NCI-H2227 (cell line): ENCODE measurements around the gene AHDC1.
"Not testable (repeated sequence)": the region's sequence is repeated elsewhere in the genome, so short reads cannot be mapped to it uniquely, and the experiment has no call there.

ENCODE experiments used
- DNase-seq: peaks from one replicate; lab custom pipeline; 2025; ENCODE audit not compliant: unreplicated experiment; lab: John Stamatoyannopoulos, UW

Gene AHDC1

DNA sequence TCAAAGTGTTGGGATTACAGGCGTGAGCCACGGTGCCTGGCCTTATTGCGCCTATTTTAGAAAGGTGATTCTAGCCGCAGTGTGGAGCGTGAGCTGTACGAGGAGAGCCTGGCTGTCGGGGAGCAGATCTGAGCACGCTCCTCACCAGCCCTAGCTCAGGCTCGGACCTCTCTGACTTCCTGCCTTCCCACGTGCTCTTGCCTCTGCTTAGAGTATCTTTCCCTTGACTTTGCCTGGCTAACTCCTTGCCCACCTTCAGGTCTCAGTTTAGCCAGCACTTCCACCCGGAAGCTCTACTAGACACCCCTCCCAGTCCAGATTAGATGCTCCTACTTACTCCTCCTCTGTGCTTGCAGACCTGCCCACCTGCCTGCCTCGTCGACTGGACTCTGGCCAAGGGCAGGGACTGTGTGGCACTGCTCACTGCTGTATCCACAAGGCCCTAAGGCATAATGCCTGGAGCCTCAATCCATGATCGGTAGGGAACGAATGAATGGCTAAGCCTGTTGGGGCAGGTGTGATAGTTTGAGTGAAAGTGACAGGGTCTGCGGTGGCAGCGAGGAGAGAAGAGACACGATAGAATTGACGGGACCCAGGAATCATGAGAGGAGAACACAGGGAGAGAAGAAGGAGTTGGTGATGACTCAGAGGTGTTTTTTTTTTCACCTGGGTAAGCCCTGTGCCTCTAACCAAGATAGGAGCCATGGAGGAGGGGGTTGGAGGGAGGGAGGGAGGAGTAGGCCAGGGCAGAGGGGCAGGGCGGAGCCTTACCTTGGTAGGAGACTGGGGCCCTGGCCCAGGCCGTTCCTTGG, 85.8 kb downstream of the AHDC1 start:
- no peak for DNase-seq

DNA sequence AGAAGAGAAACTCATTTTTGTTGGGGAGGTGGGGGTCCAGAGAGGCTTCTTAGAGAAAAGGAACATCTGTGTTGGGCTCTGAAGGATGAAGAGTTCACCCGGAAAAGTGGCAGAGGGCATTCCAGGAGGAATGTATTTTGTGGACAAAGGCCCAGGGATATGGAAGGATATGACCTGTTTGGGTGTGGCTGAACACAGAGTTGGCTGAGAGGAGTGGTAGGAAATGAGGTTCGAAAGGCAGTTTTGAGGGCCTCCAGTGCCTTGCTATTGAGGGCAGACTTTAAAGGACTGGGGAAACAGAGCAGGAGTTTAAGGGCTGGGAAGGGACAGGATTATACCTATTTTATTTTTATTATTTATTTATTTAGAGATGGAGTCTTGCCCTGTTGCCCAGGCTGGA, 86.6 kb downstream of the AHDC1 start:
- no peak for DNase-seq

DNA sequence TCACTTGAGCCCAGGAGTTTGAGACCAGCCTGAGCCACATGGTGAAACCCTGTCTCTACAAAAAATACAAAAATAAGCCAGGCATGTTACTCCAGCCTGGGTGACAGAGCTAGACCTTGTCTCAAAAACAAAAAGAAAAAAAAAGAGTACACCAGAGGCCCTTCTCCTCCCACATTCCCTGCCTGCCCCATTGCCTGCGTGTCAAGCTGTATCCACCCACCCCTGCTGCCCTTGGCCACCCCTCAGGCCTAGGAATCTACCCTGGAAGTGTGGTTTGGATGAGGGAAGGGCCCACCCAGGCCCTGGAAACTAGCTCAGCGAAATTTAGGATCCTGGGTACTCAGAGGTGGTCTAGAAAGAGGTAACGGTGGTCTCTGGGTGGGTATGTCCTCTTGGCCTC, 88.3 kb downstream of the AHDC1 start:
- no peak for DNase-seq

DNA sequence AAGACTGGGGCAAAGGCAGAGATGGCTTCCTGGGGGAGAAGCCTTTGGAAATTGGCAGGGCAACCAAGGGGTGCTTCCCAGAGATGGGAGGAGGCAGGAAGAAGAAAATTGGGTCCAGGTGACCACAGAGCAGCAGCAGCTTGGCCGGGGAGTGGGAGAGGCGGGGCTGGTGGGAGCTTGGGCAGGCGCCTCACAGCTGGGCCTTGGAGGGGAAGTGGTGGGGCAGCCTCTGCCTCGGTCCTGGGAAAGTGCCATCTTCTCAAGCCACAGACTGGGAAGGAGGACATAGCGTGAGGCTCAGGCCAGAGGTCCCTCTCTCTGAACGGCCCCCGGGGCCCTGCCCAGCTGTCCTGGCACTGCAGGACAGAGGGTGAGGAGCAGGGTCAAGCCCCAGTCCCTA, 90.0 kb downstream of the AHDC1 start:
- DNase-seq, result no peak

DNA sequence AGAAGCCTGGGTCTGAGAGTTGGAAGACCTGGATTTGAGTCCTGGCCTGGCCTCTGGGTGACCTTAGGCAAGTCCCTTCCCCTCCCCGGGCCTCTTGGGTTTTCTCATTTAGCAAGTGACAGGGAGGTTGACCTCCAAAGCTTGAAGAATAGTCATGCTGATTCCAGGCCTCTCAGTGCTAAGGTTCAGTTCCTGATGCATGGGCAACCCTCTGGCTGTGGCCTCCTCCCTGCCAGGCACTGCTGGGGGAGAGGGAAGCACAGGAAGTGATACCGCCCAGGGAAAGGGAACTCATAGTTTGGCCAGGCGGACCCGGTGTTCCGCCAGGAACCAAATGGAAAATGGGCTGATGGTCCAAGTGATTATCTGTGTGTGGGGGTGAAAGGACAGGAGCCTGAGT, 90.4 kb downstream of the AHDC1 start:
- DNase-seq, result no peak

DNA sequence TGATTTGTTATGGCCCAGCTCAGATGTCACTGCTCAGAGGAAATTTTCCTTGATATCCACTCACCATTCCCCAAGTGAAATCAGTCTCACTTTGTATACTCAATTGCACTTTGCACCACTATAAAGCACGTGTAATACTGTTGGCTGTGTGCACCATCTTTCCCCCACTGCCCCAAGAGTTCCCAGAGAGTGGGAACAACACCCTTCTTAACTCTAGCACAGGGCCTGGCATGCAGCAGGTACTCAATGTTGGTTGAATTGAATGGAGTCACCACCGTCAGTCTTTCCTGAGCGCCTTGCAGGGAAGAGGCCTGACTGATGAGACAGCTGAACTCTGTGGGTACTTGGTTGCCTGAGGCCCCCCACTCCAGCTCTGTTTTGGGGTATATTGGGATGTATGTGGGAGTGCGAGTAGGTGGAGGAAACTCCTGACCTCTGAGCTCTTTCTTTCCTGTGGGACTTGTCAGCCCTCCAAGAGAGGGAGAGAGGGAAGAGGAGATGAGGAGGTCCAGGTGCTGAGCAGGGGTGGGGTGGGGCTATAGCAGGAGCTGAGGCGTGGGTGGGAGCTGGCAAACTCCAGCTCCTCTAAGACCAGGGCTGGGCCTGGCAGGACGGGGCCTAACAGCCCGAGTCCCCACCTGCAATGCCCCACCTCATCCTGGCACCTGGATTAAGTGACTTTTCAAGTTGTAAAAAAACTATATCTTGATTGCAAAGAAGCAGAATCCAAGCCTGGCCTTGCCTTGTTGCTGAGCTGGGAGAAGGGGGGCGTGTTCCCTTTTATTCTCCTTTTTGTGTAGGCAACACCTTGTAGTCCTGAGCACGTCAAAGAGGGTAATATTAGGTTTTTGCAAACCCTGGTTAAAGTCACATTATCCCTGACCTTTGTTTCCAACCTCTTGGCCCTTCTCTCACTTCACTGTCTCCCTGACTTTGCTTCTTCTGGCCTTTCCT, 94.5 kb downstream of the AHDC1 start:
- DNase-seq, result no peak

DNA sequence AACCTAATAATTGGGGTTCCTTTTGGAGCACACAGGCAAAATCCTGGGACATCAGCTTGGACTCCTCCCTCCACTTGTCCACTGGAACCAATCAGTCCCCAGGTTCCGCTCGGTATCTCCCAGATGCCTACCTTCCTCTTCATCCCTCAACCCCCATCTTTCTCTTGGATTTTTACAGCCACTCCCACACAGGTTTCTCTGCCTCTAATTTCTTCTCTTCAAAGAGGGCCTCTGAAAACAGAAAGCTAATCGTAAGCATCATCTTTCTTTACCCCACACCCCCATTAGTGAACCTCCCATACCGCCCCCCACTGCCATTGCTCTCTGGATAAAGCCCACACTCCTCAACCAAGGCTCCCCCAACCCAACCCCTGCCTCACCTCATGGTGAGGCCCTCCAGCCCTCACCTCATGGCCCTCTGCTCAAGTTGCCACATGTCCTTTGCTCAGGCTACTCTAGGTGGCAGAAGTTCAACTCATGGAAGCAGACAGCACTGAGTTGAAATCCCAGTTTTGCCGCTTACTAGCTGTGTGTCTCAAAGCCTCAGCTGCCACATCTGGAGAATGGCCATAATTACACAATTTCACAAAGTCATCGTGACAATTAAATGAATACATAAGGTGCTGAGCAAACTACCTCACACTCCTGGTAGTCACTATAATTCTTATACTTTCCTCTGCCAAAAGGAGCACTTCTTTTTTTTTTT, 95.8 kb downstream of the AHDC1 start:
- DNase-seq, result no peak

DNA sequence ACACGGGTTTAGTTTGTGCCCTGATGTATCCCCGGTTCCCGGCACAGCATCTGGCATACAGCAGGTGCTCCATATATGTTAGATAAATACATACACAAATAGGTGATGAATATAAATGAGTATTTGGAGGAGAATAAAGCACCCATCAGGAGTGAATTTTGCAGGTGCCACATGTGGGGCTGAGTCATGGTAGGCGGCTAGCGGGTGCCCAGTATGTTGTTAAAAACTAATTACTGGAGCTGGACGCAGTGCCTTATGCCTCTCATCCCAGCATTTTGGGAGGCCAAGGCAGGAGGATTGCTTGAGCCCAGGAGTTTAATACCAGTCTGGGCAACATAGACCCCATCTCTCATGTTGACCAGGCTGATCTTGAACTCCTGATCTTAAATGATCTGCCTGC, 97.2 kb downstream of the AHDC1 start:
- DNase-seq, result no peak

DNA sequence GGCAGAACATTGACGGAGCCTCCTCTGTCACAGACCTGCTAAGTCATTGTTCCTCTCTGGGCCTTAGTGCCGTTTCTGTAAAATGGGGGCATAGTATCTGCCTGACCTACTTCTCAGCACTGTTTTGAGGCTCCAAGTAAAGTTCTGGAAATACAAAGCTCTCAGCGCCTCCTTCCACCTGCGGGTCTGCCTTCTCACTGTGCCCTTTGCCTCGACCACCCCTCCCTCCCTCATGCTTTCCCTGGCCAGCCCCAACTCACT, 98.6 kb downstream of the AHDC1 start:
- DNase-seq, result no peak

DNA sequence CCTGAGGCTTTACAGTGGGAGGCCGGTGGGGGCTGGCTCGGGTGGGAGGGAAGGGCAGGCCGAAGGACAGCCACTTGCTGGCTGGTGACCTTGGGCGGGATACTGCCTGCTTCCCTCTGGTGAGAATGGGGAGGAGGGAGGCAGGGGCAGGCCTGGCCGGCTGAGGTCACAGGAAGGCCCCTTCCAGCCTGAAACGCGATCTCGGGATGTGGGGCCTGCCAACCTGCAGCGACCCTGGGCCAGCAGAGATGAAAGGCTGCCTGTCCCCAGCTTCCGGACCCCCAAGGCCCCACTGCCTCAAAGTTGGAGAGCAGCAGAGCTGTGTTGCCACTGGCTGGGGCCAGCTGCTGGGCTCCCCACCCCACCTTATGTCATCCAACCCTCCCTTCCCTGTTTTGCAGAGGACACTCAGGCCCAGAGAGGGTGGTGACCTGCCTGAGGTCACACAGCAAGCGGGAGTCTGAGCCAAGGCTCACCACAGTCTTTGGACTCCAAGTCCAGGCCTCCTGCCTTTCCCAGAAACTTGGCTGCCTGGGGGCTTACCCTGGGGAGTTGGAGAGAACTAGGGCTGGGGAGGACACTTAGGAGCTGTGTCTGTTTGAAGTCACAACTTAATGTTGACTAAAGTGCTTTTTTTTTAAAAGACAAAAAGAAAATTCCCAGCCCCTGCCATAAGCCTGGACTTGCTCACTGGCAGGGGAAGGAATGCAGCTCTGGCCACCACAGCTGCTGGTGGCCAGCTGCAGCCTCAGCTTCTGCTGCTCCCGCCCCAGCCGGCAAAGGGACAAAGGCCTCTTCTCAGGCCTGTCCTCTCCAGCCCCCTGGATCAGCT, 99.1 kb downstream of the AHDC1 start:
- DNase-seq, result peak; percentile 51

DNA sequence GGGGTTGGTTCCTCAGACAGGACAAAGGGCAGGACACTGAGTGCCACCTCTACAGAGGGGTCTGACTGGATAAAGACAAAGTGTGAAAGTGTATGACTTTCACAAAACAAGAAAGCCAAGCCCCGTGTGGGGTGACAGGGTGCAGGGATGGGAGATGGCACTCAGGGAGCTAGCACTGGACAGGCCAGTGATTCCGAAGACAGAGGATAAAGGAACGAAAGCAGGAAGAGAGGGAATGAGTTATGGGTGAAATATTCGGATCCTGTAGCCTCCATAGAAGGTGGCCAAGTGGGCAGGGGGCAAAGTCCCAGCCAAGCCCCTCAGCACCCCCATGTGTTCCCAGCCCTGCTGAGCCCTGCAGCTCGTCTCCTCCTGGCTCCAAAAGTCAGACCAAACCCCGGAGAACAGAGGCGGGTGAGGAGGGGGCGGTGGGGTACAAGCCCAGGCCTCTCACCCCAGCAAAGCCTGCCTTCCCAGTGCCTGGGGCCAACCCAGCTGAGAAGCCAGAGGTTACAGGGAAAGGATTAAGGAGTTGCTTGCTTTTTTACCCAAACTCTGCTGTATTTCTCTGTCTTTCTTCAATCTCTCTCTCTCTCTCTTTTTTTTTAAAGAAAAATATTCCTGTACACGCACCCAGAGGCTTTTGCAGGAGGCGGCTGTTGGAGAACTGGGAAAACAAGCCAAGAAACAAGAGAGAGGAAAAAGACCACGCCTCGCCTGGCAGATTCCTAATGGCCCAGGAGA, 99.9 kb downstream of the AHDC1 start:
- no peak for DNase-seq

DNA sequence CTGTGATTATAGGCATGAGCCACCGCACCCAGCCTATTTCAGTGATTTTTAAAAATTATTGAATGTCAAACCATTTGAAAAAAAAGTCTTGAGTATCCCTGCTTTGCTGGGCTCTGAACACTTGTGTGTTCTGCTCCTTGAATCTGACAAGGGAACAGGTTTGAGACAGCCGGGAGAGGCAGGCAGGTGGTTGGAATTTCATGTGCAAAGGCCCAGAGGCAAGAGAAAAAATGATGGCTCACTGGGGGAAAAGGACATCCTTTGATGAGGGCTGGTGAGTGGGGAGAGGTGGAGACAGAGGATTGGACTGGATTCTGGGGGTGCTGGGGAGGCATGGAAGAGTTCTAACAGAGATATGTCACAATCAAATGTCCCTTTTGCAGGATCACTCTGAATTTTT, 100.9 kb downstream of the AHDC1 start:
- DNase-seq, result no peak

DNA sequence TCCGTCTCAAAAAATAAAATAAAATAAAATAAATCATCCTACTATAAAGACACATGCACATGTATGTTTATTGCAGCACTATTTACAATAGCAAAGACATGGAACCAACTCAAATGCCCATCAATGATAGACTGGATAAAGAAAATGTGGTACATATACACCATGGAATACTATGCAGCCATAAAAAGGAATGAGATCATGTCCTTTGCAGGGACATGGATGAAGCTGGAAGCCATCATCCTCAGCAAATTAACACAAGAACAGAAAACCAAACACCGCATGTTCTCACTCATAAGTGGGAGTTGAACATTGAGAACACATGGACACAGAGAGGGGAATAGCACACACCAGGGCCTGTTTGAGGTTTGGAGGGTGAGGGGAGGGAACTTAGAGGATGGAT, 102.8 kb downstream of the AHDC1 start:
- DNase-seq, result not testable (repeated sequence)

DNA sequence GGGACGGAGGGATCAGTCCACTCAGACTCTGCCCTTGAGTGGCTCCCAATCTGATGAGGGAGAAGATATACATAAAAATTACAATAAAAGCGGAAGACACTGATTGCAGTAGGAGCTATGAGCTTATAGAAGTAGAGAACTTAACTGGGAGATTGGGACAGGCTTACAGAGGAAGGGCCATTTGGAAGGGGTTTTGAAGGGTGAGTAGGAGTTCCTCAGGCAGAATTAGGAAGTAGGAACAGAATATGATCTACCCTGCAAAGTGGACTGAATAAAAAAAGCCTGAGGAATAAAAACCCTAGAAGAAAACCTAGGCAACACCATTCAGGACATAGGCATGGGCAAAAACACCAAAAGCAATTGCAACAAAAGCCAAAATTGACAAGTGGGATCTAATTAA, 104.8 kb downstream of the AHDC1 start:
- no peak for DNase-seq

DNA sequence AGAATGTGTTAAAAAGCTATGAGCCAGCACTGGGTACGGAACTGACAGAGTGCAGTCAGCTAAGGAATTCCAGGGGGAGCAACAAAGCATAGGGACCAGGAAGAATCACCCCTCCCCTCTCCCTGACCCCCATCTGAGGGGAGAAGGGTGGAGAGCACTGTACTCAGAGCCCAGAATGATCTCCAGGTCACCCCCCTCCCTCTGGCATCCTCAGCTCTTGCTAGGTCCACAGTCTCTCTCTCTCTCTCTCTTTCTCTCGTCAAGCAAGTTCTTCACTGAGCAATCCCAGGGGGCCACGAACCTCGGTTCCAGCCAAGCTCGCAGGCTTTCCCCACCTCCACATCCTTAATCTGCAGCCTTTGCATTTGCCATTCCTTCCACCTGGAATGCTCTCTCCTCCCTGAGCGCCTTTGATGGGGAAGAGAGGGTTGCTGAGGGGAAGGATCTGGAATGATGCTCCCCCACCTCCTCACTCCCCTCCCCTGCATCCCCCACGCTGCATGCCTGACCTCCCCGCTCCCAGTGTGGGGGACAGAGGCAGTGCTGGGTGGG, 107.3 kb downstream of the AHDC1 start:
- DNase-seq, result peak; percentile 73

DNA sequence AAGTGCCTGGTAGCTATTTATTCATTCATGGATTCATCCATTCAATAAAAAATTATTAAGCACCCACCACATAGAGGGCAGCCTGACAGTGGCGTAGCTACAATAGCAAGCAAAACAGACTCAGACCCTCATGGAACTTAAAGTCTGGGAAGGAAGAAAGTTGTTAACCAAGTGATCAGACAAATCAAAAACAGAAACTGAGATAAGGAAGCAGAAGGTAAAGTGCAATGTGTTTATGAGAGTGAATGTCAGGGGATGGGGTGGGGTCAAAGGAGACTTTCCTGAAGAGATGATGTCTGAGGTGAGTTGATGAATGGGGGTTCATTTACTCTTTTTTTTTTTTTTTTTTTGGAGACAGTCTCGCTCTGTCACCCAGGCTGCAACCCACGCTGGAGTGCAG, 111.1 kb downstream of the AHDC1 start:
- no peak for DNase-seq

DNA sequence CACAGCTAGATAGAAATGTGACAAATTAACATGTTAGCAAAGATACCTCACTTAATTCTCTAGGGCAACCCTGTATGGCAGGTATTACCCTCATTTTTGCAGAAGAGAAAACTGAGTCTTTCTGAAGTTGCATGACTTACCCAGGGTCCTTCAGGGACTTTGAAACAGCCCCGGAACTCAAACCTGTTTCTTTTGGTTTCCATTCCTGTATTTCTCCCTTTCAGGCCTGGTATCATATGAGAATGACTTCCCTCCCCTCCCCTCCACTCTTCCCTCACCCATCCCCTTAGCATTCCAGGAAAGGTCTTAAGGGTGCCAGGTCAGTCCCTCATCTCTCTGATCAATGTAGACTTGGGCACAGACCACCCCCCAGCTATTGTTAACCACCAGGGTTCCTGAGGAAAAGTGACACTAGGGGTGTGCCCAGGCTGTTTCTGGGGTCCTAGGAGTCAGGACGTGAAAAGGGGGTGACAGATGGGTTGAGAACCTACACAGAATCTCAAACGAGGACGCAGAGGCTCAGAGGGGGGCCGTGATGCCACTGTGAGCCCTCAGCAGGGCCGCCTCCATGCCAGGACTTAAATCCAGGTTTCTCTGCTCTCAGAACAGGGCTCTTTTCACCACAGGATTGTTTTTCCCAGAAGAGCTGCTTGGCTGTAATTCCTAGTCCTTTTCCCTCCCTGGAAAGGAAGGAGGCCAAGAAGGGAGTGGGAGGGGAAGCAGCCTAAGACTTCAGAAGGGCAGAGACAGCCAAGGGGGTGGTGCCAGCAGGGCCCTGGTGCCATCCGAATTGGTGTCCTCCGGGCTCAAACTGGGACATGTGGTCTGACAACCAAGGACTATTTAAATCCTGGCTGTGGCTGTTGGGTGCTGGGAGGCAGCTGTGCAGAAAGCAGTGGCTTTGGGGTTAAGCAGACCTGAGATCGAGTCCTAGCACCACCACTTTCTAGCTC, 111.9 kb downstream of the AHDC1 start:
- DNase-seq, result no peak

DNA sequence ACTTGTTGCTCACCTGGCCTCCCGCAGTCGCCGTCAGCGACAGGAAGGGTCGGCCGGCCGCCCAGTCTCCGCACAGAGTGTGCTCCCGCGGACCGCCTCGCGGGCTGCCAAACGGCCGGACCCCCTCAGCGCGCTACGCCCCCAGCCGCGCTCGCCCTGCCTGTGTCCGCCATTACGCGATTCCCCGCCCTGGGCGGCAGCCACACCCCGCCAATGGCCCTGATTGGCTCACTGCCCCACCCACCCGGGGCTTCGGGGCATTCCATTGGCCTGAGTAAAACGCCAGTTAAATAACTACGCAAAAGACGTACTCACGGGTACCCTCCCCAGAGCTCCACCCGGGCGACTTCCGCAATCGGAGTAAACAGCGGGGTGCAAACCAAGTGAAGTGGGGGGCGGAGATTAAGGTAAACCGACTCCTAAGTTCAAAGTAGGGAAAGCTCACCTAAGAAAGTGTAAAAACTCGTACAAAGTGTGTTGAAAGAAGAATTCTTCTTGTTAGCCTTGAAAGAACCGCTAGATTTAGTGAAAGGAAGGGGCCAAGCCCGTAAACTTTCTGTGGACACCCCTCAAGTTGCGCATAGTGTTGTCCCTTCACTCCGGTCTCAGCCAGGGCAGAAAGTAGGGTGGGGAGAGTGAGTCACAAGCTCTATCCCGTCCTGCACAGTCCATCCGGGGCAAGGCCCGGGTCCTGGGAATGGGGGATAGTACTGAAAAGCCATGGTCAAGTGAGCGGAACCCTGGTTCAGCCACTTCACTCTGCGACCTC, 113.8 kb downstream of the AHDC1 start, which contains the start of gene WASF2:
TSS of gene WASF2 (minus strand) at position 195 of the 769 bp plus-strand sequence. CDS start 61,277 bp downstream, outside the sequence.
- peak; percentile 99 for DNase-seq
